ENCODE results near the gene MVD.

Gene MVD

GRCh38 chr16:88640498-88641247 lies 22.2 kb downstream of the MVD start:
- DNase-seq (ENCODE audit: low read depth): no peak

GRCh38 chr16:88640039-88640495 lies 22.8 kb downstream of the MVD start:
- no peak for DNase-seq (ENCODE audit: low read depth)

GRCh38 chr16:88639231-88640038 lies 23.5 kb downstream of the MVD start:
- no peak for DNase-seq (ENCODE audit: low read depth)

GRCh38 chr16:88638323-88639230 lies 24.3 kb downstream of the MVD start, which contains the start of gene IL17C:
IL17C (plus strand) TSS chr16:88638572; CDS start chr16:88638642, 70 bp downstream.
- DNase-seq (ENCODE audit: low read depth): no peak

GRCh38 chr16:88636488-88637265 lies 26.2 kb downstream of the MVD start:
- no peak for DNase-seq (ENCODE audit: low read depth)

GRCh38 chr16:88635671-88636319 lies 27.1 kb downstream of the MVD start:
- DNase-seq (ENCODE audit: low read depth): no peak

- DNase-seq (ENCODE audit: low read depth): no peak
These were observed 27.8 kb downstream of the MVD start for GRCh38 chr16:88634994-88635670.

- peak; percentile 42 for DNase-seq (ENCODE audit: low read depth)
These were observed 28.5 kb downstream of the MVD start for GRCh38 chr16:88634141-88634993.

- DNase-seq (ENCODE audit: low read depth): peak; percentile 40
These were observed 29.2 kb downstream of the MVD start for GRCh38 chr16:88633684-88634140.

GRCh38 chr16:88632587-88632930 lies 30.3 kb downstream of the MVD start:
- DNase-seq (ENCODE audit: low read depth): no peak

- DNase-seq (ENCODE audit: low read depth): no peak
These were observed 30.8 kb downstream of the MVD start for GRCh38 chr16:88631920-88632586.

- no peak for DNase-seq (ENCODE audit: low read depth)
These were observed 31.5 kb downstream of the MVD start for GRCh38 chr16:88631384-88631783.

- no peak for DNase-seq (ENCODE audit: low read depth)
These were observed 31.9 kb downstream of the MVD start for GRCh38 chr16:88630941-88631340.

- DNase-seq (ENCODE audit: low read depth): no peak
These were observed 32.5 kb downstream of the MVD start for GRCh38 chr16:88630433-88630832.

GRCh38 chr16:88629835-88630234 lies 33.1 kb downstream of the MVD start:
- no peak for DNase-seq (ENCODE audit: low read depth)

GRCh38 chr16:88628512-88628974 lies 34.3 kb downstream of the MVD start:
- no peak for DNase-seq (ENCODE audit: low read depth)

GRCh38 chr16:88627531-88628411 lies 35.1 kb downstream of the MVD start:
- DNase-seq (ENCODE audit: low read depth): no peak

GRCh38 chr16:88626646-88627045 lies 36.2 kb downstream of the MVD start:
- DNase-seq (ENCODE audit: low read depth): no peak

Data from activated T-helper 9 cell treated with anti-CD3 and anti-CD28 coated beads, Interleukin-2, amount 50 U/mL, for 16 hours (primary cell).